CD4-positive, alpha-beta T cell treated with Interleukin-17A for 4 hours (primary cell): ENCODE results near the gene ABCG4.
A peak's percentile ranks its signal among the peaks of the same experiment; 100 is the strongest.
"Not testable (repeated sequence)": the region's sequence is repeated elsewhere in the genome, so short reads cannot be mapped to it uniquely, and the experiment has no call there.

Source experiments
- DNase-seq: peaks from one replicate; pipeline ENCODE4 v3.0.0-alpha.2; 2020; ENCODE audit warnings: mixed read lengths

ABCG4 gene

DNA sequence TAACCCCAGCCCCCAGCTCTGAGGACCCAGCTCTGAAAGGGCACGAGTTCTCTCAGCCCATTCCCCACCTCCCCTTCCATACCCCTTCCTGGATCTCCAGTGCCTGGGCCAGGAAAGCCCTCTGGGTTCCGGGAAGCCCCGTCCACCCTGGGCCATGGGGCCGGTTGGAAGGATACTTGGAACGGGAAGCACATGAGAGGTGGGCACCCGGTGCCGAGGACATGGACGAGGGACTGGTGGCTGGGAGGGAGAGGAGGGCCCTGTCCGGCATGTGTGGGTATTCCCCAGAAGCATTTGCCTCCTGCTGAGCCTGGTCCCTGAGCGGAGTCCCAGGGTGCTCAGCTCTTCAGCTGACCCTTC lies 32.6 kb upstream of the ABCG4 start:
- no peak for DNase-seq

DNA sequence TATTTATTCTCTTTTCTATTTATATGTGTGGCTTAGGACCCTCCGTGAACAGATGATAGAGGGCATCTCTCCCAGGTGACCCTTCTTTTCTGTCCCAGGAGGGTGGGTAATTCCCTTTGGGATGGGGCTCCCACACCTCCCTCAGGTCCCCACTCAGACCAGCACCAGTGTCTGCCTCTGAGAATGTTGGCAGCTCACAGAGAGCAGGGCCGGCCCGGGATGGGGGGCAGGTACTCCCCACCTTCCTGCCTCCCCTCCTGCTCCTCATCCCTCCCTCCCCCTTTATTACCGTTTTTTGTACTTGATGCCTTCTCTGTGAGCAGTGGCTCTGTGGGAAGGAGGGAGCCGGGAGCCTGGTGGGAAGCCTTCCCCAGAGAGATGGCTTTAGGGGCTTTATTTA lies 32.3 kb upstream of the ABCG4 start:
- DNase-seq, result no peak

DNA sequence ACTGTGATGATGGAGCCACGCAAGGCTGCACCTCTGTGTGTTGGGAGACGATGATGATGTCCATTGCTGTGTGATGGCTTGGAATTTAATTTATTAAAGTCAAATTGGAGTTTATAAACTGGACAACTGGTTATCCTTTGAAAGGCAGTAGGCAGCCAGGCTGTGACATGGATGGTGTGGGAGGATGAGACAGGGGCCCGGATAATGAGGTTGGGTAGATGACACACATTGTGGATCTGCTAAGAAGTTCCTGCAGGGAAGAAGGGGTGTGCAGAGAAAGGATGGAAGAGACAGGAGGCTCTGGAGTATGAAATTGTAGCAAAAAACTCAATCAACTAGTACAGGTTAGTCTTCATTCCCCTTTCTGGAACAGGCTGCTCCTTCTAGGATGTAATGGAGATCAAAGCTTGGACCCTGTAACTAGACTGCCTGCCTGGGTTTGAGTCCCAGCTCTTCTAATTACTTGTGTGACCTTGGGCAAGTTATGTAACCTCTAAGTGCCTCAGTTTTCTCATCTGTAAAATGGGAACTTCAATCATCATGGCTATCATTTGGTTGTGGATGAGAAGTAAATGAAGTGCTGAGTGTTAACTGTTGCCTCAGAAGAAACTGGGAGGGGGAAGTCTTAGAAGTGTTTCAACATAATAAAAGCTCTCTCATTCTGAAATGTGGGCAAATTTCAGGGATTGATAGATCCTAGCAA lies 31.7 kb upstream of the ABCG4 start:
- no peak for DNase-seq

DNA sequence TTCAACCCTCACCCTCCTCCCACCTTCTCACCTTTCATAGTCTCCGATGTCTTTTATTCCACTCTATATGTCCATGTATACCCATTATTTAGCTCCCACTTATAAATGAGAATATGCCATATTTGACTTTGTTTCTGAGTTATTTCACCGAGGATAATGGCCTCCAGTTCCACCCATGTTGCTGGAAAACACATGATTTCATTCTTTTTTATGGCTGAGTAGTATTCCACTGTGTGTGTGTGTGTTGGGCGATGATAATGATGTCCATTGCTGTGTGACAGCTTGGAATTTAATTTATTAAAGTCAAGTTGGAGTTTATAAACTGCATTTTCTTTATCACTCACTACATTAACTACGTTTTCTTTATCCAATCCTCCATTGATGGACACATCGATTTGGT lies 30.6 kb upstream of the ABCG4 start:
- DNase-seq, result no peak

DNA sequence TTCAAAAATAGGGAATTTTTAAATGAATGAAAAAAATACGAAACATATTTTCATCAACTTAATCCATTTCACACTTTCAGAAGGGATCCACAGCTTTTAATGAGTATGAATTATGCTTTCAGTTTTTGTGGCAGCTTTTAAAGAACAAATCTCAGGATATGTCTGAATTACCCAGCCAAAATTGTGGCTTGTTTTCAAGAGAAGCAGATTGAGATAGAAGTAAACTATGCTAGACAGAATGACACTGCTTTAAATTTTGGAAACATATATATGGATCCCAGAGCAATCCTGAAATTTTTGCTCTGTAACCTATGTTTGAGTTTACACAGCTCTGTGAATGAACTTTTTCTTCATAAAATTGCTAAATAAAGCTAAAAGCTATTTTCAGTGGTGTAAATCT lies 29.9 kb upstream of the ABCG4 start:
- DNase-seq, result no peak

- DNase-seq, result no peak
These were observed 28.2 kb upstream of the ABCG4 start for GRCh38 chr11:119120639-119121007.

GRCh38 chr11:119121008-119121810 lies 27.6 kb upstream of the ABCG4 start, which contains the start of gene HINFP:
HINFP (plus strand) TSS chr11:119121580; CDS start chr11:119126945, 5,365 bp downstream.
- peak; percentile 100 for DNase-seq

DNA sequence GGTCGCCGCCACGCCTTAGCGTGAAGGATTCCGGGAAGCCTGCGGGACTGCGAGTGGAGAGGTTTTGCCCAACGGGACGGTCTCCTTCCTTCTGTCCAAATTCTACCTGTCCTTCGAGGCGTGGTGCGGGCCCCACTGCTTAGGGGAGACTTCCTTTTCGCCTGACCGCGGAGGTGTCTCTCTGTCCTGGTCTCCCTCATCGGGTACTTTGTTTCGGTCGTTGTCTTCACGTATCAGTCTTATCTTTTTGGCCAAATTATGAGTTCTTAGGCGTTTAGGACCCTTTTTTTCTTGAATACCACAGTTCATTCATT lies 27.1 kb upstream of the ABCG4 start:
- no peak for DNase-seq

DNA sequence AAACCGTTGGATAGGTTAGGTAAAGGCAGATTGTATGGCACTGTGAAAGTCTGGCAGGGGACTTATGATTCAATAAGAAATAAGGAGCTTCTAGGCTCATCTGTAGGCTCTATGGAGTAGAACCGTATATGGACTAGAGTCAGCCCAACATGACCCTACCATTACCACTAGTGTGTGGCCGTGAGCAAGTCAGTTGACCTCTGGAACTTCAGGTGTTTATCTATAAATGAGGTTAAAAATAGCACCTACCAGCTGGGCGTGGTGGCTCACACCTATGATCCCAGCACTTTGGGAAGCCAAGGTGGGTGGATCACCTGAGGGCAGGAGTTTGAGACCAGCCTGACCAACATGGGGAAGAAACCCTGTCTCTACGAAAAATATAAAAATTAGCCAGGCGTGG lies 23.0 kb upstream of the ABCG4 start:
- no peak for DNase-seq

DNA sequence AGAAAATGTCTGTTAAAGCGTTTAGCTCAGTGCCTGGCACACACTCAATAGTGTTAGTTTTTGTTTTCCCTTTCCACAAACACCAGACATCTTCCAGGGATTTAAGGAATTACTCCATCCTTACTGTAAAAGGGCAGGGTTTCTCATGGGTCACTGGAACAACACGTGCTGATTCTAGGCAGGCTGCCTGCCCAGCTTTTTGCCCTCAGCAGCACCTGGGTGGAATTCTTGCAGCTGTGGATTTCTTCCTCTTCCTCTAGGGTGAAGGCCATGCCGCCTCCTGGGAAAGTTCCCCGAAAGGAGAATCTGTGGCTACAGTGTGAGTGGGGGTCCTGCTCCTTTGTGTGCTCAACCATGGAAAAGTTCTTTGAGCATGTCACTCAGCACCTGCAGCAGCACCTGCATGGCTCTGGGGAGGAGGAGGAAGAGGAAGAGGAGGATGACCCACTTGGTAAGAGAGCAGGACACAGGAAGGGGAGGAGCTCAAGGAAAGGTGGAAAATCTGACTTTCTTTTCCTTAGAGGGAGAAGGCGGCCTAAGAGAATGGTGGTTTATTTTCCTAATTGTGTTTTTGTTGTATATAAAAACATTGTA lies 22.1 kb upstream of the ABCG4 start:
- DNase-seq, result no peak

- DNase-seq, result no peak
These were observed 18.2 kb upstream of the ABCG4 start for GRCh38 chr11:119130662-119131061.

- DNase-seq, result peak; percentile 17
These were observed 14.4 kb upstream of the ABCG4 start for GRCh38 chr11:119134389-119134978.

DNA sequence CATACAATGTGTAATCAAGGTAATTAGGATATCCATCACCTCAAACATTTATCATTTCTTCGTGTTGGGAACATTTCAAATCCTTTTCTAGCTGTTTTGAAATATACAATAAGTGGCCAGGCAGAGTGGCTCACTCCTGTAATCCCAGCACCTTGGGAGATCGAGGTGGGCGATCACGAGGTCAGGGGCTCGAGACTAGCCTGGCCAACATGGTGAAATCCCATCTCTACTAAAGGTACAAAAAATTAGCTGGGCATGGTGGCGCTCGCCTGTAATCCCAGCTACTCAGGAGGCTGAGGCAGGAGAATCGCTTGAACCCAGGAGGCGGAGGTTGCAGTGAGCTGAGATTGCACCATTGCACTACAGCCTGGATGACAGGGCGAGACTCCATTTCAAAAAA lies 9.6 kb upstream of the ABCG4 start:
- DNase-seq, result not testable (repeated sequence)

GRCh38 chr11:119144825-119145486 lies 3.9 kb upstream of the ABCG4 start:
- DNase-seq, result peak; percentile 20

- no peak for DNase-seq
These were observed 3.3 kb upstream of the ABCG4 start for GRCh38 chr11:119145551-119145950.

DNA sequence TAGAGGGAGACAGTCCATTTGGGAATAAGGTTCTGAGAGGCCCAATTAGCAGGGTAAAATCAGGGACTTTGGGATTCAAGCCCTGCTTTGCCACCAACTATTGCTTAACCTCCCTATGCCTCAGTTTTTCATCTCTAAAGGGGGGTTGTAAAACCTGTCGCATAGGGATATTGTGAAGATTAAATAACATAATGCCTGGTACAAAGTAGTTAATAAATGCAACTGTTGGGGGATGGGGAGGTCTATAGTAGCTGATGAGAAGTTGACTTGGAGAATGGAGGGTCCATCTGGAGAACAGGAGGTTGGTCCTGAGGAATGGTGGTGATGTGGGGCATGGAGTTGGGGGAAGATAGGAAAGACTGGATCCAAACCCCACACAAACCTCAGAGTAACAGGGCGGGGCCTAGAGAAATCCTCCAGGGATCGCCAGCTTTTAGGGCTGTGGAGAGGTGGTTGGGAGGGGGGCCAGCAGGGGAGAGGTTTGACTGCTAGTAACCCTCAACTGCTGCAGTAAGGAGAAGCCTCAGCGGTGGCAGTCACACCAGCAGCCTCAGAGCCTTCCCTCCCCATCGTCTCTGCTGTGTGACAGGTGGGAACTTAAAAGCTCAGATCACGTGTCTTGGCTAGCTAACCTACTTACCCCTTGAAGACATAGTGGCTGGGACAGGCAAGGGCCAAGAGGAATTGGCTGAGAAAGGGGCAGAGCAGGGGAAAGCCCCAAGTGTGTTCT lies 1.1 kb upstream of the ABCG4 start:
- DNase-seq, result no peak

DNA sequence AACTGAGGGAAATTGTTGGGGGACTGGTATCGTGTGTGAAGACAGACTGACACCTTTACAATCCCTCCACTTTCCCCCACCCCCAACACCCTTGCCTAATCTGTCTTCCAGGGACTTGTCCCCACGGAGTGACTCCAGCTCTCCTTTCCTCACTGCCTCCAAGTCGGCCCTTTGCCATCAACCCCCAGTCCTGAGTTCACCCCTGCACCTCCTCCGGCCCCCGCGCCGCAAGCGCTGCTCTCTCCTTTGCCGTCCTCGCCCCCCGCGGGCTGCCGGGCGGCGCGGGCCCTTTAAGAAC lies 183 bp upstream of the ABCG4 start:
- DNase-seq, result no peak

- no peak for DNase-seq
These were observed 979 bp downstream of the ABCG4 start for GRCh38 chr11:119149786-119150275.

DNA sequence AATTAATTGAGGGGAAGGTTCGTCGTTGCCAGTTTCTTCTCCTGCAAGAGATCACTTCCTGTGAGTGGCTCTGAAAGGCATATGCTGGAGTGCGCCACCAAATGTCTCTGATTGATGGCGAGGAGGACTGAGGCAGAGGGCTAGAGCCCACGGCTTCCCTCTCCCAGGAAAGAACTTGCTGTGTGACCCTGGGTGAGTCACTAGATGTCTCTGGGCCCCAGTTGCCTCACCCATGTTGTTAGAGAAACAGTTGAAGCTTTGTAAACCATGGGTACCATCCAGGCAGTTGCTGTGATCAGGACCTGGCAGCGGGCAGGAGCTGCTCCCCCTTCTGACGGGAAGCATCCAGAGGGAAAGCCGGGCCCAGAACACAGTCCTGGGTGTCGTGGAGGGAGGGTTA lies 3.2 kb downstream of the ABCG4 start:
- no peak for DNase-seq

DNA sequence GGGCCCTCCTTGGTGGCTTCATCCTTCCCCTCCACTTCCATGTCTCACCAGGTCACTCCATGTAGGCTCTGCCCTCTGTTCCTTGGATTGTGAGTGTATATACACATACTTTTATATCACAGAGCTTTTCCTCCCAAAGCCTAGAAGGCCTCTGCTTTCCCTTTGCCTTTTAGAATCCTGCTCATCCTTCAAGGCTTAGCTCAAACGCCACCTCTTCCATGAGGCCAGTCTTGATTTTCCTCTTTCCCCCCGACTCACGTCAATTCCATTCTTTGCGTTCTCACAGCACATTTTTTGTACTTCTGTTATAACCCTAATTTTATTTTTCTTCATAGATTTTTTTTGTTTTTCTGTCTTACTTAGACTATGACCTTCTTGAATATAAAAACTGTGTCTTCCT lies 3.8 kb downstream of the ABCG4 start:
- DNase-seq, result no peak

DNA sequence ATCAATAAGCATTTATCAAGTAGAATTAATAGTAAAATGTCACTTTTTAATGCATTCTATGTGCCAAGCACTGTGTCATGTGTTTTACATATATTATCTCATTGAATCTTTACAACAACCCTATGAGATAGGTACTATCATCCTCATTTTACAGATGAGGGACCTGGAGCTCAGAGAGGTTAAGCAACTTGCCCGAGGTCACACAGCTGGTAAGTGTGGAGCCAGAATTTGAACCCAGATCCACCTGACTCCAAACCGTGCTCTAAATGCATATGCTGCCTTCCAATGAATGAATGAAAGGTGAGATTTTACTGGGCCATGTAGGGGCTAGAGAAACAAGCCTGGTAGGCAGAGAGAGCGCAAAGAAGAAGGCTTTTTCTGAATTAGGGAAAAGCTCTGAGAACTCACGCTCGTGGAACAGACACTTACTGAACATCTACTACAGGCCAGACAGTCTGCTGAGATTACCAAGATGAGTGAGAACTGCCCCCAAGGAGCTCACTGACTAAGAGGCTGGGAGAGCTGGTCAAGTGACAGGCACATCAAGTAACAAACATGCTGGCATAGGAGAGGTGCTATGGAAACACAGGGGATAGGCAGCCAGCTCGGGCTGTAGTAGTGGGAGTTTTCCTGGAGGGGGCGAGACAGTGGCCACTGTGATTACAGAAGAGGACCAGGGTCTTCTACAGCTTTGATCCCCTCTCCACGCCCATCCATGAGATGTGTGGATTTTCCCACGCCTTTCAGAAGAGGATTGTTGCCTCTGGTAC lies 4.4 kb downstream of the ABCG4 start:
- DNase-seq, result no peak

GRCh38 chr11:119154178-119154577 lies 5.3 kb downstream of the ABCG4 start:
- DNase-seq, result no peak
